Left ventricle myocardium inferior (tissue), 1 donor: ENCODE data around the gene NOL4L. TPM values are rescaled to one million over a fixed set of nuclear protein-coding genes. Genes with fewer than 3 reads are reported as not detected.

Experiments
- DNase-seq: peaks from one replicate; pipeline ENCODE4 v3.0.0-alpha.2; 2020
- H3K27ac ChIP-seq: fragments of 200-600 bp; replicated peaks from 2 replicates; pipeline ENCODE4 v1.8.0; 2021
- H3K27me3 ChIP-seq: fragments of 200-600 bp; 2 replicates; pipeline ENCODE4 v1.8.0; 2021; ENCODE audit warnings: low read depth
- H3K36me3 ChIP-seq: fragments of 200-600 bp; 2 replicates; pipeline ENCODE4 v1.8.0; 2021
- H3K4me1 ChIP-seq: fragments of 200-600 bp; 2 replicates; pipeline ENCODE4 v1.8.0; 2021
- H3K4me3 ChIP-seq: fragments of 200-600 bp; 2 replicates; pipeline ENCODE4 v1.8.0; 2021; ENCODE audit warnings: mild to moderate bottlenecking, moderate library complexity
- H3K9me3 ChIP-seq: fragments of 200-600 bp; replicated peaks from 2 replicates; pipeline ENCODE4 v1.8.0; 2021
- CTCF ChIP-seq: fragments of 200-600 bp; IDR thresholded peaks from 2 replicates; pipeline ENCODE4 v1.8.0; 2021; ENCODE audit warnings: antibody characterized with exemption, mild to moderate bottlenecking, borderline replicate concordance
- intact Hi-C: fragments of 100-400 bp; cut with micrococcal nuclease; formaldehyde crosslinking; loops from one replicate; pipeline ENCODE4 v1.11.0; 2022
- total RNA-seq: library from RNA; stranded (reverse); fragmentation: NEBNext Ultra II Directional; extraction: Animal tissue kit (Norgen Biotek cat#: 25700); gene quantifications from one replicate; pipeline ENCODE4 v1.2.1, GENCODE V29; 2021
- donor health status: DM: no; HTN: yes; CAD: no; lungs with severe emphysema.

Gene NOL4L
- total RNA-seq, 1 donor from 2014 or later, result 5.6 TPM

DNA sequence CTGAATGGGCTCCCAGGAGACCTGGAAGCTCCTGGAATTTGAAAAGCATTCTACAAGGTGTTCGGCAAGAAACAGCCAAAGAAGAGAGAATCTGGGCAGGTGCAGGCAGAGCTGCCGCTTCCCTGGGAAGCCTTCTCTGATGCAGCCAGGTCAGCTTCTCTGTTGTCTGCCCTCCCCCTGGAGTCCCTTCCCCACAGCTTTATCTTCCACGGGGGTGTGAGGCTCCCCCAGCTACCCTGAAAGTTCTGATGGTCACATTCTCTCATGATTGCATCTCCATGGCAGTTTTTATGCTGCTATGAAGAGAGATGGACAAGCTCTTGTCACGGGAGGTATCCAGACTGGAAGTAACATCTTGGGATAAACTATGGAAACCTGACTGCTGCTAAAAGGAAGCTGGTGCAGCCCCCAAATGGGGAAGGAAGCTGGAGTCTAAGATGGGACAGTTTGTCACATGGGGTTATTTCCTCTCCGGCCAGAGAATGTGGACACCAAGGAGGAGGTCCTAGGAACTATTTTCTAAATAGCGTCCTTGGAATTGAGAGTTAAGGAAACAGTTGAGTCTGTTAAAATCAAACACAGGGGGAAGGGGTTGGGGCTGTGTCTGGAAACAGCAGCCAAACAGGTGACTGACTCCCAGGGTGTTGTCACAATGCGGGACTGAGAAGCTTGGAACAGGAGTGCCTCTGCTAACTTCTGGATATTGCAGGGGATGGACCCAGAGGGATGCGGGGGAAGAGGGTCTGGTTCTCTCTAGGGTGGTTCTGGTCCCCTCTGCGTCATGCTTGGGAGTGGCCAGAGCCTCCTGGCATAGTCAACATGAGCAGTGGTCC lies 135.9 kb downstream of the NOL4L start:
- intact Hi-C loops, result no loop called here
- no peak overlapping the region for H3K4me3 ChIP-seq
- H3K9me3 ChIP-seq, result no peaks in the 10 kb centered on the region
- no peak for TF ChIP-seq CTCF
- DNase-seq, result no peak
- H3K4me1 ChIP-seq, result peaks cover 69% of the 10 kb centered on the region
- peaks cover 33% of the 10 kb centered on the region for H3K36me3 ChIP-seq
- H3K27me3 ChIP-seq, result no peaks in the 10 kb centered on the region
- H3K27ac ChIP-seq, result peak overlapping the region; percentile 56

DNA sequence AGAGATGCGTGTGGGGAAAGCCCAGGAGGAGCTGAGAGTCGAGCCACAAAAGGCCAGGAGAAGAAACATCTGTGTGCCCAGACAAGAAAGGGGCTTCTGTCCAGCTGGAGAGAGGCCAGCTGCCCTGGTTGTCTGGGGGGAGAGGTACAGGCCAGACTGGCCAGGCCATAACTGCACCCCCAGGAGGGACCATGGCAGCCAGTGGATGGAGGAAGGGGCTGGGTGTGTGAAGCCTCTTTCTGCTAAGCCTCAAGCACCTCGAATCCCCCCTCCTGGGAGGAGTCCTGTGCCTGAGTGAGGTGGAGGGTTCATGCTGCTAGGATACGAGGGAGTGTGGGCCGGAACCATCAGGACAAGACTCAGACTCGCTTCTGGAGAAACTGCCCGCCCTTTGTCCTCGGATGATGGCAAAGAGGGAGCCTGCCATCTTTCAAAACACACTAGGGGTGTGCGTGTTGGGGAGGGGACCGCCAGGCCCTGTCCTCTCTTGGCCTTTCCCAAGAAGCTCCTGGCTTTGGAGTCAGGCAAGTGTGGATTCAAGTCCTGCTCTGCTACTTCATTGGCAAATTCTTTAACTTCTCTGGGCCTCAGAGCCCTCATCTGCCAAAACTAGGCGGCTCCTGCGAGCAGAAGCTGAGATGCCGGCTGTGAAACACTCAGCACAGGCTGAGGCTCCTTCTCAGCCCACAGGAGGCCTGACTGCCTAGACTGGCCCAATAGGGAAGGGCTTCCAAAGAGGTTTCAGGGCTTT lies 136.7 kb downstream of the NOL4L start:
- intact Hi-C loops, result no loop called here
- Histone ChIP-seq H3K36me3 (peaks cover 26% of the 10 kb centered on the region), H3K9me3 (no peaks in the 10 kb centered on the region), H3K27ac (peak overlapping the region; percentile 56), H3K4me3 (no peak overlapping the region), H3K27me3 (no peaks in the 10 kb centered on the region), H3K4me1 (peaks cover 69% of the 10 kb centered on the region)
- no peak for TF ChIP-seq CTCF
- DNase-seq, result no peak

DNA sequence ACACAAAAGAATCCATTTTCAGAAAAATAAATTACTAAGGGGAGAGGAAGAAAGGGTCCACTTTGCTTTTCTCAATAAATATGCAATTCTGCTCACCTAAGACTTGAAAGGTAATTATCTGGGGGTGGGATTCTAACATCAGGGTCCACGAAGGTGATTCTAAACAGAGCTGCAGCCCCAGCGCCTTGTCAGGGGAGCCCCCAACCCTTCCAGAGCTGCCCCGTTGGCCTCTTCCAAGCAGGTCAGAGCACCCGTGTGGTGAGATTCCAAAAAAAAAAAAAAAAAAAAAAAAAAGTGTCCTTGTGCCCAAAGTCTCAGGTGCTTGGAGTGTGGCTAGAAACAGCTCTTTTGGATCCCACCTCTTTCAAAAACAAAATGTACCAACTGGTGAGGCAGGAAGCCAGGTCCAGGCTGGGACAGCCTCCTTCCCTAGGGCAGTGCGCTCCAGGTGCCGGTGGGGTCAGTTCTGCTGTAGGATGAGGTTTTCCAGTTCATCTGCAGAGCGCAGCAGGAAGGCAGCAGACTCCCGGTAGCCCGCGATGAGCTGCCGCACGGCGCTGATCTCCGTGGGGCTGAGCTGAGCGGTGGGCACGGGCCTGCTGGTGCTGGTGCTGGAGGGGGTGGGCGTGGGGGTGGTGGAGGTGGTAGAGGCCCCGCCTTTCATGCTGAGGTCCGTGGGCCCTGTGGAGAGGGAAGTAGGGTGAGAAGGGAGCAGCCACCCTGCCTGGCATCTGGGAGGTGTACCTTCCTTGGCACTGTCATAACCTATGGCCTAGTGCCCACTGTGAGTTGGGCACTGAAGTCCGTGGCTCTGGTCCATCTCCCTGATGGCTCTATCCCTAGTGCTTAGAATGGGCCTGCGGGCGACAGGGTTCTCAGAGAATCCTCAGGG lies 137.8 kb downstream of the NOL4L start:
- DNase-seq, result no peak
- no peaks in the 10 kb centered on the region for H3K27me3 ChIP-seq
- H3K9me3 ChIP-seq, result no peaks in the 10 kb centered on the region
- no peak overlapping the region for H3K27ac ChIP-seq
- no peak for TF ChIP-seq CTCF
- H3K4me3 ChIP-seq, result no peak overlapping the region
- peaks cover 69% of the 10 kb centered on the region for H3K4me1 ChIP-seq
- intact Hi-C loops, result no loop called here
- H3K36me3 ChIP-seq, result peaks cover 17% of the 10 kb centered on the region

- no peak for TF ChIP-seq CTCF
- Histone ChIP-seq H3K4me3 (no peak overlapping the region), H3K4me1 (peaks cover 62% of the 10 kb centered on the region), H3K9me3 (no peaks in the 10 kb centered on the region), H3K36me3 (peaks cover 13% of the 10 kb centered on the region), H3K27me3 (no peaks in the 10 kb centered on the region), H3K27ac (peak overlapping the region; percentile 16)
- DNase-seq, result no peak
- intact Hi-C loops, result no loop called here
Observed at GRCh38 chr20:32446301-32447100, 138.6 kb downstream of the NOL4L start.
